Osteocyte (in vitro differentiated cells): Measurements from ENCODE around the gene CNTN5. TPM values are rescaled to one million over a fixed set of nuclear protein-coding genes. Genes with fewer than 3 reads are reported as not detected.

Source experiments
- DNase-seq: peaks from one replicate; pipeline ENCODE4 v3.0.0; 2021; ENCODE audit warnings: mixed read lengths; ENCODE audit not compliant: unreplicated experiment; ENCODE audit errors: extremely low spot score
- H3K27ac Mint-ChIP-seq: one replicate; pipeline ENCODE4 v1.8.0; 2021; ENCODE audit warnings: mild to moderate bottlenecking, mixed read lengths; ENCODE audit not compliant: unreplicated experiment
- H3K27me3 Mint-ChIP-seq: one replicate; pipeline ENCODE4 v1.8.0; 2021; ENCODE audit warnings: mixed read lengths; ENCODE audit not compliant: unreplicated experiment
- H3K36me3 Mint-ChIP-seq: one replicate; pipeline ENCODE4 v1.8.0; 2021; ENCODE audit warnings: mixed read lengths; ENCODE audit not compliant: unreplicated experiment
- H3K4me1 Mint-ChIP-seq: one replicate; pipeline ENCODE4 v1.8.0; 2021; ENCODE audit warnings: mixed read lengths; ENCODE audit not compliant: unreplicated experiment
- H3K4me3 Mint-ChIP-seq: one replicate; pipeline ENCODE4 v1.8.0; 2021; ENCODE audit warnings: mild to moderate bottlenecking, moderate library complexity, mixed read lengths; ENCODE audit not compliant: unreplicated experiment
- H3K9me3 Mint-ChIP-seq: one replicate; pipeline ENCODE4 v1.8.0; 2021; ENCODE audit warnings: mixed read lengths; ENCODE audit not compliant: unreplicated experiment
- CTCF ChIP-seq: fragments of 200-600 bp; sonication (generic); IDR thresholded peaks from 2 replicates; pipeline ENCODE4 v1.5.0; 2021; ENCODE audit warnings: antibody characterized with exemption, mild to moderate bottlenecking, moderate library complexity
- total RNA-seq: library from RNA; stranded (reverse); gene quantifications from 2 replicates; pipeline ENCODE4 v1.2.1, GENCODE V29; 2021

Gene CNTN5
- total RNA-seq, 1 donor from 2014 or later: 0.30 TPM

DNA sequence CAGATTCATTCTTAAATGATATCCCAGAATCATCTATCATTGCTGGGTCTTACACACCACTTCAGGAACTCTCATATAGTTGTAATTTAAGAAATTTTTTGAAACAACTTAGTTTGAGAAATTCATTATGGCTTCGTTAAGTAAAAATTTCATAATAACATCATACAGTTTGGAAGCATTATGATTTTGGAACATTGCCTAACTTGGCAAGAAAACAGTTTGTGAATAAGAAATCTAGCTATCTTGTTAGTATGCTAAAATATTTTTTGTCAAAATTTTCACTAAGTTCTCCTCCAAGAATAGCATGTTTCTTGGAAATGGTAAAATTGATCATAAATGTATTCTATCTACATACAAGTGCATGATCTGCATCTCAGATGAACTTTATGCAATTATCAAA, 217.7 kb downstream of the CNTN5 start:
- no peaks in the 10 kb centered on the region for H3K36me3 Mint-ChIP-seq
- H3K27me3 Mint-ChIP-seq: no peaks in the 10 kb centered on the region
- H3K4me3 Mint-ChIP-seq: no peak overlapping the region
- H3K4me1 Mint-ChIP-seq: no peaks in the 10 kb centered on the region
- no peak for DNase-seq
- H3K27ac Mint-ChIP-seq: no peak overlapping the region
- no peaks in the 10 kb centered on the region for H3K9me3 Mint-ChIP-seq
- TF ChIP-seq CTCF: no peak

DNA sequence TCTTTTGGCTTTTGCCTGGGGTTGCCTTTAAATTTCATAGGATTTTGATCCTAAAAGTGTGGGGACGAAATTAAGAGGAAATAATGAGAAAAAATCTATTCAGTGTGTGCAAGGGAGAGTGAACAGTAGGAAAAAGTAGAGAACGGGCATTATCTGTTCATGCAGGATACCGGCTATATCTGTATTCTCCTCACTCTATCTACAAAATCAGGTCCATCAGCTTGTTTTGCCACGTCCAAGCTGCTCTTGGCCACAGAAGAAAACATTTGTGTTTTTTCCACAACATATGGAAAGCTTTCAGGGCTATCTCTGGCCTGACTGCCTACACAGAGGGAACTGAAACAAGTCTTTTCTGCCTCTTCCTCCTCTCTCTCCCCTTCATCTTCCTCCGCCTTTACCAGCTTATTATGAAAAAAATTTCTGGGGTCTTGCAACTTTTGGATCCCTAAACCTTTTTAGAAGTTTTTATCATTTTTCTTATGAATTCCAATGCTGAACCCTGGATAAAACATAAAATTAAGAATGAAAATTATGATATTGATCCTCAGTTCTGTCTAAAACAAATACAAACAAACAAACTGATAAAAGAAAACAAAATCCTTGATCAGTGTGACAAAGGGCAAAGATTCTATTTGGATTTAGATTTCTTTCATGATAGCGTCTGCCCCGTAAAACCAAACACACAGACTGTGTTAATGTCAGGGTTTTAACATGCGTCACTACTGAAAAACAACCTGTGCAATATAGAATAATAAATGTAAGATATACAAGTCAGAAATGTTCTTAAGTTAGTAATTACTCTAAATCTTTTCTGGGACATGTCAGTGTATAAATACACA, 219.7 kb downstream of the CNTN5 start:
- Mint-ChIP-seq H3K4me3 (no peak overlapping the region), H3K27me3 (no peaks in the 10 kb centered on the region), H3K36me3 (no peaks in the 10 kb centered on the region), H3K27ac (no peak overlapping the region), H3K9me3 (no peaks in the 10 kb centered on the region), H3K4me1 (no peaks in the 10 kb centered on the region)
- TF ChIP-seq CTCF: no peak
- no peak for DNase-seq

DNA sequence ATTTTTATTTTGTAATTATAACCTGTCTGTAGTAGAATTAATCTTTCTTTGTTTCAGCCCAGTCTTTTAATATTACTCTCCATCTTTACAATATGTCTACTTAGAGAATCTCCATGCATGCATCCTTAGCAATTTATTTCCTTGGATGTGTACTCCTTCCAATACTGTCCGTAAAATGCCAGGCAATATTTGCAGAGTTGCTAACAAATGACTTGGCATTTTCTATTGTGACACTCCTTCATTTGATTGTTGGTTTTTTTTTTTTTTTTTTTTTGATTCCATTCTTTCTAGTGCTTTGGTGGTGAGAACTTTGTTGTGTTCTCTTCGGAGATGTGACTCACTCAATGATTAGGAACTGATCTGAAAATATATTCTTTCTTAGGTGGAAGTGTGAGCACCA, 220.3 kb downstream of the CNTN5 start:
- Mint-ChIP-seq H3K9me3 (no peaks in the 10 kb centered on the region), H3K27ac (no peak overlapping the region), H3K36me3 (no peaks in the 10 kb centered on the region), H3K4me3 (no peak overlapping the region), H3K4me1 (no peaks in the 10 kb centered on the region), H3K27me3 (no peaks in the 10 kb centered on the region)
- TF ChIP-seq CTCF: no peak
- DNase-seq: no peak

DNA sequence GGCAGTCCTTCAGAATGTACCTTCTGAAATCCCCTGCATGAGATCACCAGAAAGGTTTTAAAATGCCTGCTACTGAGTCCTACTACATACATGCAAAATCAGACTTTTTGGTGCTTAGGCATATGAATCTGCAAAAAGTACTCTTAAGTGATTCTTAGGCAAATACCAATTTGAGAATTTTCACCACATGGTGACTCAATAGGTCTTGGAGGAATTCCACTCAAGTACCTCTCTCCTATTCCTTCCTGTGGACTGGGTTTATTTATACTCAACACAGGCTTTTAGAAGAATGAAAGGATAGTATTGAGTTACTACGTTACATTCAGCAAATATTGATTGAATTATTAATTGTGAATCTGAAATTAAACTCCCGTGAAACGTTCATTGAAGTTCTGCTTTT, 223.9 kb downstream of the CNTN5 start:
- no peak overlapping the region for H3K4me3 Mint-ChIP-seq
- no peak for TF ChIP-seq CTCF
- no peaks in the 10 kb centered on the region for H3K36me3 Mint-ChIP-seq
- no peaks in the 10 kb centered on the region for H3K9me3 Mint-ChIP-seq
- no peaks in the 10 kb centered on the region for H3K4me1 Mint-ChIP-seq
- H3K27ac Mint-ChIP-seq: no peak overlapping the region
- no peaks in the 10 kb centered on the region for H3K27me3 Mint-ChIP-seq
- DNase-seq: no peak

- no peak for DNase-seq
- Mint-ChIP-seq H3K9me3 (no peaks in the 10 kb centered on the region), H3K4me3 (no peak overlapping the region), H3K27ac (no peak overlapping the region), H3K27me3 (no peaks in the 10 kb centered on the region), H3K4me1 (no peaks in the 10 kb centered on the region), H3K36me3 (no peaks in the 10 kb centered on the region)
- no peak for TF ChIP-seq CTCF
Measured at GRCh38 chr11:99246199-99246598, 225.4 kb downstream of the CNTN5 start.
